Bone marrow (tissue), 2 donors: ENCODE results near the gene MYO7A.

Source experiments
- DNase-seq, 2 donors: peaks; one replicate each; lab custom pipeline; 2025; lab: John Stamatoyannopoulos, UW

MYO7A gene

DNA sequence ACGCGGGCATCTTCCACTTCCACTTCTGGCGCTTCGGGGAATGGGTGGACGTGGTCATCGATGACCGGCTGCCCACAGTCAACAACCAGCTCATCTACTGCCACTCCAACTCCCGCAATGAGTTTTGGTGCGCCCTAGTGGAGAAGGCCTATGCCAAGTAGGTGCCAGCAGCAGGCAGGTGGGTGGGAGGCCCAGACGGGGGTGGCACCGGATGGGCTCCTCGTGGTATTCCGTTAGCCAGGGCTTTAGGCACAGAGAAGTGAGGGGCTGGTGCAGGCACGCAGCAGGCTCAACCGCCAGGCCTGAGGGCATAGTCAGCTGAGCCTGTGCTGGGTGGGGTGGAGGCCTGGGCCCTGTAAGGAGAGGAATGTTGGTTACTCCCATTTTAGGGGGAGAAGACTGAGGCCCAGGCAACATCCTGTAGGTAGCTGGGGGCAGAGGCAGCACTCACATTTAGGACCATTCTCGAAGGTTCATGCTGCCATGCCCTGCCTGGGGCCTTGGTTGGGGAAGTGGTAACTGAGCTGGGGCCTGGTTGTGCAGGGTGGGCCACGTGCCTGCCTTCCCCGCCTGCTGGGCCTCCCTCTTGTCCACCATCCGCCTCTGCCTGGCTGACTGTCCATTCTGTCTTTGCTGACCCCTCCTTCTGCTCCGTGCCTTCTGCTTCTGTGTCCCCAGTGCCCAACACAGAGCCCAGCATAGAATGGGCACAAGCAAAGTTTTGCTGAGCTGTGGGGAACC is 15.2 kb upstream of the MYO7A start:
- no peak for DNase-seq

GRCh38 chr11:77113382-77114088 is 14.5 kb upstream of the MYO7A start:
- peak in 1 of 2 donors; percentile 24 for DNase-seq

GRCh38 chr11:77114089-77114463 is 14.0 kb upstream of the MYO7A start:
- no peak for DNase-seq

GRCh38 chr11:77115181-77115611 is 12.8 kb upstream of the MYO7A start:
- DNase-seq, result no peak

GRCh38 chr11:77115956-77116355 is 12.1 kb upstream of the MYO7A start:
- no peak for DNase-seq

DNA sequence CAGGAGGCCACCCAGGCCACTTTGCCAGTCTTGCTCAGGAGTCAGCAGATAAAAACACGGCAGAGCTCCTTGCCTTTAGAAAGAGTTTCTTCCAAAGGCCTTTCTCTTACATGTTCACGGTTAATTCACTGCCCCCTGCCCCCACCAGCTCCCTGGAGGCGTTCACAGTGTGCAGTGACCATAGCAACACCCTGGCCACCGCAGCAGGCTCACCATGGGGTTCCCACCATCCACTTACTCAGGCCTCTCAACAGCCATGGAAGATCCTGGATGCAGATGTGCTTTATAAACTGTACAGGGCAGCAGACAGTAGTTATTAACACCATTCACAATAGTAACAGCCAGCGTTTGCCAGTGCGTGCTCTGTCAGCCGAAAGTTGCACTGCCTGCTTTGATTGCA is 10.6 kb upstream of the MYO7A start:
- DNase-seq, result no peak

DNA sequence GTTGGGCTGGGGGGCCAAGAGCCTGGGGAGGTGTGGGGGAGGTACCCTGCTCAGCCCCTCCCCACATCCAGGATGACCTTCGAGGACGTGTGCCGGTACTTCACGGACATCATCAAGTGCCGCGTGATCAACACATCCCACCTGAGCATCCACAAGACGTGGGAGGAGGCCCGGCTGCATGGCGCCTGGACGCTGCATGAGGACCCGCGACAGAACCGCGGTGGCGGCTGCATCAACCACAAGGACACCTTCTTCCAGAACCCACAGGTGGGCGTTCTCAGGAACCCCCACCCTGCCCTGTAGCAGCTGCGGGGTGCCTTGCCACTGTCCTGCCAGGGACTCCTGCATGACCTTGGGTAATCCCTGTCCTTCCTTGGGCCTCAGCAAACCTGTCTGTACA is 10.0 kb upstream of the MYO7A start:
- DNase-seq, result no peak

DNA sequence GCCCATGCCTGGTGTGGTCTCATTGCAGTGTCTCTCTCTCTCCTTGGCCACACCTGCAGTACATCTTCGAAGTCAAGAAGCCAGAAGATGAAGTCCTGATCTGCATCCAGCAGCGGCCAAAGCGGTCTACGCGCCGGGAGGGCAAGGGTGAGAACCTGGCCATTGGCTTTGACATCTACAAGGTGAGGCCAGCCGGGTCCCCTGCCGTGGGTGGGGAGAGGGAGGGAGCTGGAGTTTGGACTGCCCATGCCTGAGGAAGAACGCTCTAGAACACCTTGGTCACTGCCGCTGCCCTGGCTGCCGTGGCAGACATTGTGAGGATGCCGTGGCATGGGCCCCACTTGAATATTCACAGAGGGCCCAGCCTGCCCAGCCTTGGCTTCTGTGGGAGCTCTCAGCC is 9.1 kb upstream of the MYO7A start:
- no peak for DNase-seq

GRCh38 chr11:77119531-77119936 is 8.5 kb upstream of the MYO7A start:
- DNase-seq, result no peak

GRCh38 chr11:77120571-77120970 is 7.5 kb upstream of the MYO7A start:
- no peak for DNase-seq

- no peak for DNase-seq
Measured at GRCh38 chr11:77121096-77121640, 6.9 kb upstream of the MYO7A start.

- DNase-seq, result no peak
Measured at GRCh38 chr11:77121876-77122575, 6.0 kb upstream of the MYO7A start.

DNA sequence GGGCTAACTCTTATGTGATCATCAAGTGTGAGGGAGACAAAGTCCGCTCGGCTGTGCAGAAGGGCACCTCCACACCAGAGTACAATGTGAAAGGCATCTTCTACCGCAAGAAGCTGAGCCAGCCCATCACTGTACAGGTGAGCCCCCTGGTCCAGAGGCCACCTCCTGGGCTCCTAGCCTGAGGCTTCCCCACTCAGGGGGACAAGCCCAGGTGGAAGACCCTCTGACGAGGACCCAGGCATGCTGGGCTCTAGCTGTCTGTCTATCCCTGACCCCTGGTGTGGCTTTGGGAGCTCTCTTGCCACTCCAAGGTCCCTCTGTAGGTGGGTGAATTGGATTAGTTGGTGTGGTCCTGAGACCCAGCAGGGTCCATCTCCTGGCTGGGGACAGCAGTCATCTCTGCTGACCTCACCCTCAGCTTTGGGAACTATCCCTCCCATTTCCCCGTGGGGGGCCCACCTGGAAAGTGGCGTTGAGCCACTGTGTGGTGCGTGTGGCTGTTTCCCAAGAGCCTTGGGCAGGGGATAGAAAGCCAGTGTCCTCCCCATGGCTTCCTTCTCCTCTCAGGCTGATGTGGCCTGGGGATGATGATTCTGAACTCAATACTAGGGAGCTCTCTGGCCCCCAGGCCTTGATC is 5.4 kb upstream of the MYO7A start:
- DNase-seq, result no peak

- no peak for DNase-seq
Measured at GRCh38 chr11:77123591-77123990, 4.5 kb upstream of the MYO7A start.

DNA sequence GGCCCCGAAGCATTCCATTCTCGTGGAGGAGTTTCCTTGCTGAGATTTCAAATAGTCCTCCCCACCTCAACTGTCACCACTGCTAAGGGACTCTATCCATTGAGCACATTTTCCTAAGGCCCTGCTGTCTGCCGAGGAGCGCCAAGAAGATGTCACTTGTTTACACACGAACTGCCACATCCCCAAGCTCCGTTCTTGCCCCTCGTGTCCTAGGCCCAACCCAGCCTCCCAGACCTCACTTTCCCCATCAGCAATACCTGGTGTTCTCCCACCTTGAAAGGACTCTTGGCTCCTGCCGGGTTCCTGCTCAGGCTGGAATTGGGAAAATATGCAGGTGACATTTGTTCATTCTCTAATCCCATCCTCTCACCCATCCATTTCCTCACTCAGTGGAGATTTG is 4.0 kb upstream of the MYO7A start:
- no peak for DNase-seq

DNA sequence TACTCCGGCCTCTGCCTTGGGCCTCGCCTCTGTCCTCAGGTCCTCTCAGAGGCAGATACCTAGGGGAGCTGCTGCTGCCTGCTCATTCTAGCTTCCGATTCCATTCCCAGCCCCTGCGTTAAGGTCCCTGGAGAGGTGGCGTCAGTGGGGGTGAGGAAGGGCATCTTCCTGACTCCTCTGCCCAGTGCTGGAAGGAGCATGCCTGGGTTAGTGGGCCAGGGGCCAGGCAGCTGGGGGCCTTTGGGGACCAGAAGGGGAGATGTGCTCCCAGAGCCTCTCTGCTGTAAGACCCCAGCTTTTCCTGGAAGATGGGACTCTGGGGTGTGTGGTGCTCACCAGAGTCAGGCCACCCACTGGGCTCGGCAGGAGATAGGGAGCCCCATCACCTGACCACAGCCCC is 3.6 kb upstream of the MYO7A start:
- no peak for DNase-seq

DNA sequence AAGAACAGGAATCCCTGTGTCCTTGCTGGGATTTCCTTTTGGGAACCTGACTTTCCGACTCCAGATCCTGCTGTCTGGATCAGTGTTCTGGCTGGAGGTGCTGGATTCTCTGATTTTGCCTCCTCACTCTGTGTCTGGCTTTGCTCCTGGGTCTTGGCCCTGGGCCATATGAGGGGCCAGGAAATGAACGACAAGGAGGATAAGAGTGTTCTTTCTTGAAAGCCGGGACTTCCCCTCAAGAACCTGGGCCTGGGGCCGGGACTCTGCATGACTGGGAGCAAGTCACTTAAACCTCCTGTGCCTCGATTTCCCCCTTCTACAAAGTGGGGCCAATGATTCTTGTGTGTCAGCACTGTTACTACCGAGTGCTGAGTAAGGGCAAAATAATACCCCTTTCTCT is 2.9 kb upstream of the MYO7A start:
- DNase-seq, result peak in 1 of 2 donors; percentile 31

- DNase-seq, result no peak
Measured at GRCh38 chr11:77125695-77126094, 2.4 kb upstream of the MYO7A start.

GRCh38 chr11:77126156-77126775 is 1.8 kb upstream of the MYO7A start:
- DNase-seq, result no peak

DNA sequence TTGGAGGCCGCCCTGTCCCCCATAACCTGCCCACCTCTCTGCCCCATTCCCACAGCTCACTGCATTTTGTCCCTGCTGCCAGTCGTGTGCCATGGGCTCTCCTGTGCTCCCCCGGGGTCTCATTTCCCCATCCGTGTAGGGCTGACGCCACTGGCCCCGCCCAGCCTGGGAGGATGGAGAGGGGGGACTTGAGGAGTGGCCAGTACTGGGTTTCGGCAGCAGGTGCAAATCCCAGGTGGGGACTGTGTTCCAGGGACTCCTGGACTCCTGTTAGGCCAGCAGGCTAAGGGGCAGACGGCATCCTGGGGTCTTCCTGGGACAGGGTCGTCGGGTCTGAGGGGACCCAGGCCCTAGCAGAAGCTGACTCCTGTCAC is 1.2 kb upstream of the MYO7A start:
- DNase-seq, result no peak

- DNase-seq, result peak; percentile 38 to 46
Measured at GRCh38 chr11:77127235-77127911, 673 bp upstream of the MYO7A start.
